A549 (cell line): ENCODE results near the gene UBE3B.

Experiments used
- CHD4 ChIP-seq: fragments of 200-600 bp; sonication (generic); IDR thresholded peaks from 2 replicates; pipeline ENCODE4 v1.6.1; 2016; ENCODE audit warnings: antibody characterized with exemption, mild to moderate bottlenecking, borderline replicate concordance
- CTCF ChIP-seq: fragments of >200 bp; sonication (Bioruptor Twin); formaldehyde crosslinking; IDR thresholded peaks from 3 replicates; pipeline ENCODE4 v1.5.1; 2016
- NR3C1 ChIP-seq: fragments of >200 bp; sonication (Bioruptor Twin); formaldehyde crosslinking; IDR thresholded peaks from 3 replicates; pipeline ENCODE4 v1.6.1; 2017
- POLR2A ChIP-seq: IDR thresholded peaks from 2 replicates; pipeline ENCODE4 v1.6.1; 2012; ENCODE audit warnings: mild to moderate bottlenecking, low read length
- SREBF2 ChIP-seq: fragments of 450-650 bp; IDR thresholded peaks from 2 replicates; pipeline ENCODE4 v1.6.1; 2014; ENCODE audit warnings: mild to moderate bottlenecking, moderate library complexity
- TF ChIP-seq, protein P1 (sequence below): IDR thresholded peaks from 2 replicates; pipeline ENCODE4 v1.6.1; 2012

GRCh38 chr12:109542876-109543275 lies 65.4 kb downstream of the UBE3B start:
- TF ChIP-seq NR3C1: no peak
- TF ChIP-seq POLR2A: no peak
- TF ChIP-seq, protein P1, sequence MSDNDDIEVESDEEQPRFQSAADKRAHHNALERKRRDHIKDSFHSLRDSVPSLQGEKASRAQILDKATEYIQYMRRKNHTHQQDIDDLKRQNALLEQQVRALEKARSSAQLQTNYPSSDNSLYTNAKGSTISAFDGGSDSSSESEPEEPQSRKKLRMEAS: no peak
- TF ChIP-seq CTCF: no peak
- no peak for TF ChIP-seq CHD4
- TF ChIP-seq SREBF2: no peak
